OCI-LY1 (cell line): ENCODE results near the gene BCCIP.

ENCODE experiments used
- H2AFZ ChIP-seq: fragments of 200-600 bp; sonication (generic), shearing (Covaris generic); 2 replicates; pipeline ENCODE4 v1.6.0; 2014; ENCODE audit warnings: antibody characterized with exemption, mild to moderate bottlenecking, low read length
- H3F3A ChIP-seq: fragments of 200-600 bp; sonication (generic), shearing (Covaris generic); 2 replicates; pipeline ENCODE4 v1.6.0; 2014; ENCODE audit warnings: mild to moderate bottlenecking, antibody characterized with exemption, low read length, moderate library complexity; ENCODE audit not compliant: insufficient read depth
- H3K27ac ChIP-seq: fragments of 200-600 bp; sonication (generic); 2 replicates; pipeline ENCODE4 v1.5.1; 2014; ENCODE audit warnings: low read length, mixed run types, mild to moderate bottlenecking, low read depth; ENCODE audit not compliant: poor library complexity, severe bottlenecking
- H3K27me3 ChIP-seq: fragments of 200-600 bp; sonication (generic); 2 replicates; pipeline ENCODE4 v1.6.0; 2014; ENCODE audit warnings: antibody characterized with exemption, mild to moderate bottlenecking, low read length, moderate library complexity; ENCODE audit not compliant: insufficient read depth
- H3K36me3 ChIP-seq: fragments of 200-600 bp; sonication (generic); 2 replicates; pipeline ENCODE4 v1.6.1; 2014; ENCODE audit warnings: mild to moderate bottlenecking, antibody characterized with exemption, low read length, moderate library complexity, mixed read lengths; ENCODE audit not compliant: insufficient read depth
- H3K4me1 ChIP-seq: fragments of 200-600 bp; sonication (generic); 2 replicates; pipeline ENCODE4 v1.5.1; 2014; ENCODE audit warnings: mild to moderate bottlenecking, low read length, moderate library complexity; ENCODE audit not compliant: insufficient read depth, severe bottlenecking
- H3K4me2 ChIP-seq: fragments of 200-600 bp; sonication (generic), shearing (Covaris generic); 2 replicates; pipeline ENCODE4 v1.6.1; 2014; ENCODE audit warnings: low read length
- H3K4me3 ChIP-seq: fragments of 200-600 bp; sonication (generic); 2 replicates; pipeline ENCODE4 v1.5.1; 2014; ENCODE audit warnings: low read length, low read depth, mild to moderate bottlenecking, mixed read lengths; ENCODE audit not compliant: poor library complexity, severe bottlenecking
- H3K79me2 ChIP-seq: fragments of 200-600 bp; shearing (Covaris generic); 2 replicates; pipeline ENCODE4 v1.6.1; 2016; ENCODE audit warnings: mixed run types, low read length, mixed read lengths; ENCODE audit not compliant: insufficient read depth
- H3K9ac ChIP-seq: fragments of 200-600 bp; sonication (generic), shearing (Covaris generic); 2 replicates; pipeline ENCODE4 v1.6.1; 2014; ENCODE audit warnings: mild to moderate bottlenecking, low read length, mixed read lengths
- H3K9me2 ChIP-seq: fragments of 200-600 bp; sonication (generic), shearing (Covaris generic); 2 replicates; pipeline ENCODE4 v1.6.1; 2014; ENCODE audit warnings: low read depth, mild to moderate bottlenecking, low read length, mixed read lengths
- H3K9me3 ChIP-seq: fragments of 200-600 bp; shearing (Covaris generic); 2 replicates; pipeline ENCODE4 v1.6.1; 2014; ENCODE audit warnings: low read length, mixed read lengths
- H4K20me1 ChIP-seq: fragments of 200-600 bp; sonication (generic), shearing (Covaris generic); 2 replicates; pipeline ENCODE4 v1.6.0; 2016; ENCODE audit warnings: mild to moderate bottlenecking, low read length; ENCODE audit not compliant: insufficient read depth
- EZH2 ChIP-seq: fragments of 200-600 bp; sonication (generic), shearing (Covaris generic); IDR thresholded peaks from 2 replicates; pipeline ENCODE4 v1.8.0; 2017; ENCODE audit warnings: borderline replicate concordance, mixed run types, mild to moderate bottlenecking, antibody characterized with exemption, low read length, moderate library complexity, mixed read lengths
- TF ChIP-seq, protein P1 (sequence below): fragments of 200-600 bp; sonication (generic), shearing (Covaris generic); IDR thresholded peaks from 2 replicates; pipeline ENCODE4 v1.5.1; 2017; ENCODE audit warnings: mild to moderate bottlenecking, antibody characterized with exemption, low read length, moderate library complexity, mixed read lengths

BCCIP gene

DNA sequence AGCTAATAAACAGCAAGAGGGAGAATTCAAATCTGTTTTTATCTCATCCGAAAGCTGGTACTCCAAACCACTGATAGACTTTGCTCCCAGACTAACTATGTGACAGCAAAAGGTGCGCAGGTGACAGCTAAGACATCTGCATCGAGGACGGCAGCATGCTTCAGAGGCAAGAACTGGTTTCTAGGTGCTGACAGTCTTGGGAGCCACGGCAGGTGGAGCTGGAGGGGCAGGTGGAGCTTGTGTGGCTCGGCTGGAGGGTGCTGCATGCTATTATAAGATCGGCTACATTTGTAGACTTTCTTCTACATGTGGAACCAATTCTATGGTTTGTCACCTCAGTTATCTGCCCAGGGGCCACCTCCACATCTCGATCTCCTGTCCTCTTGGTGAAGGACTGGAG is 25.9 kb upstream of the BCCIP start:
- no peak overlapping the region for H3K9ac ChIP-seq
- H3K9me3 ChIP-seq = no peaks in the 10 kb centered on the region
- H3K9me2 ChIP-seq = no peaks in the 10 kb centered on the region
- peaks cover 33% of the 10 kb centered on the region for H3K36me3 ChIP-seq
- no peaks in the 10 kb centered on the region for H3K27me3 ChIP-seq
- H3K79me2 ChIP-seq = no peaks in the 10 kb centered on the region
- no peaks in the 10 kb centered on the region for H3K4me1 ChIP-seq
- H3K27ac ChIP-seq = no peak overlapping the region
- no peak for TF ChIP-seq EZH2
- TF ChIP-seq, protein P1, sequence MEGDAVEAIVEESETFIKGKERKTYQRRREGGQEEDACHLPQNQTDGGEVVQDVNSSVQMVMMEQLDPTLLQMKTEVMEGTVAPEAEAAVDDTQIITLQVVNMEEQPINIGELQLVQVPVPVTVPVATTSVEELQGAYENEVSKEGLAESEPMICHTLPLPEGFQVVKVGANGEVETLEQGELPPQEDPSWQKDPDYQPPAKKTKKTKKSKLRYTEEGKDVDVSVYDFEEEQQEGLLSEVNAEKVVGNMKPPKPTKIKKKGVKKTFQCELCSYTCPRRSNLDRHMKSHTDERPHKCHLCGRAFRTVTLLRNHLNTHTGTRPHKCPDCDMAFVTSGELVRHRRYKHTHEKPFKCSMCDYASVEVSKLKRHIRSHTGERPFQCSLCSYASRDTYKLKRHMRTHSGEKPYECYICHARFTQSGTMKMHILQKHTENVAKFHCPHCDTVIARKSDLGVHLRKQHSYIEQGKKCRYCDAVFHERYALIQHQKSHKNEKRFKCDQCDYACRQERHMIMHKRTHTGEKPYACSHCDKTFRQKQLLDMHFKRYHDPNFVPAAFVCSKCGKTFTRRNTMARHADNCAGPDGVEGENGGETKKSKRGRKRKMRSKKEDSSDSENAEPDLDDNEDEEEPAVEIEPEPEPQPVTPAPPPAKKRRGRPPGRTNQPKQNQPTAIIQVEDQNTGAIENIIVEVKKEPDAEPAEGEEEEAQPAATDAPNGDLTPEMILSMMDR = no peak
- no peaks in the 10 kb centered on the region for H4K20me1 ChIP-seq
- H3F3A ChIP-seq = no peaks in the 10 kb centered on the region
- H2AFZ ChIP-seq = no peak overlapping the region
- H3K4me3 ChIP-seq = no peak overlapping the region
- H3K4me2 ChIP-seq = no peak overlapping the region

DNA sequence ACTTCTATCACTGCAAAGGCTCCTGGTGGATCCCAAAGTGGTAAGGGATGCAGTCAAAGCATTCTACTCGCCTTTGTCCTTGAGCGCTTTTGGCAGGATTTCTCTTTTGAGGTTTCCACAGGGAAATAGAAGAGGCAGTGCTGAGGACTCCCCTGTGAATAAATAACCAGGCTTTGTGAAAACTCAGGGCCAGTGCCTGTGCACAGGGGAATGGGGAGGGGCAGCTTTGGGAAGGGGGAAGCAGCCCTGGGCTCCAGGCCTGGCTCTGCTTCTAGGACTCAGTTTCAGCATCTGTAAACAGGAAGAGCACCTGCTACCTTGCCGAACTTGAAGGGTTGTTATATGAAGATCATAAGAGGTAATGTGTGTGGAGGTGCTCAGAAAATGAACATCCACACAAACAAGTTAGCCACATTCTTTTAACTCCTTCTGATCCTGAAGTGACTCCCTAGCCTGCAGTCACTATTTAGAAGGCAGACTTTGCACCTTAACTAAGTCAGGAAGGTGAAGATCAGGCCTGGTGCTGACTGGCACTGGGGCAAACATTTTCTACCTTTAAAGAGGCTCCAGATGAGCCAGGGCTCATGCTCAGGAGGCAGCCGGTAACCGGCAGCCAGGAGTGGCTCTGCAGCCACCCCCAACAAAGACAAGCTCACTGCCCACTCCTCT is 25.2 kb upstream of the BCCIP start:
- H3K27ac ChIP-seq = no peak overlapping the region
- H2AFZ ChIP-seq = no peak overlapping the region
- no peak for TF ChIP-seq EZH2
- TF ChIP-seq, protein P1 = no peak
- H4K20me1 ChIP-seq = no peaks in the 10 kb centered on the region
- H3K79me2 ChIP-seq = no peaks in the 10 kb centered on the region
- H3K36me3 ChIP-seq = peaks cover 33% of the 10 kb centered on the region
- no peak overlapping the region for H3K4me2 ChIP-seq
- no peaks in the 10 kb centered on the region for H3K9me2 ChIP-seq
- H3F3A ChIP-seq = no peaks in the 10 kb centered on the region
- no peaks in the 10 kb centered on the region for H3K9me3 ChIP-seq
- H3K27me3 ChIP-seq = no peaks in the 10 kb centered on the region
- no peaks in the 10 kb centered on the region for H3K4me1 ChIP-seq
- no peak overlapping the region for H3K9ac ChIP-seq
- H3K4me3 ChIP-seq = no peak overlapping the region

DNA sequence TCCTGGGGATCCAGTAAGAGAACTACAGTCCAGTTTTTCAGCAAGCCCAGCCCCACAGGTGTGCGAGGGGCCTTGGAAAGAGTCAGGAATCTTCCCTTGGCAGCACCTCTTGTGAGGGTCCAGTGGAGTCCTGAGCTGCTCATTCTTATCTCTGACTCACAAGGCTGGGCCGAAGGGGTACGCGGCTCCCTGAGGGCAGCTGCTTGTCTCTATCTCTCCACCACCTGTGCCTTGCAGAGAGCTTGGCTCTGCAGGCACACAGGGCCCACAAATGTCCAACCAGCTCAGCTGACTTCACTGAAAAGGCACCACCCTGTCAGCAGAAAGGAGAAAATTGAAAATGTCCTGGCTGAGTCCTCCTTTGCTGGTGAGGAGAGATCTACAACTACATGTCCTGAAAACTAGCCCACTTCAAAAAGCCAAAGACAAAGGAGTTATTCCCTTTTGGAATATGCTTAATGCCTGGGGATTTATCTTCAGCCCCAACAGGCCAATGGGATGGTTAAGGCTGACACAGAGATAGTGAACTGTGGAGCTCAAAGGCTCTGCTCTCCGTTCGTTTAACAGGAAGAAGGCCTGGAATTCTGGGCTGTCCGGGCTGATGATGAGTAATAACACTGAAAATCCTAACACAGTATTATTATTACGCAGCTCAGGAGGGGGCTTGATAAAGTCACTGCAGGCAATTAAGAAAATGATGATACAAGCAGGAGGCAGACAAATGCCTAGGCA is 23.7 kb upstream of the BCCIP start:
- Histone ChIP-seq H3K27ac (no peak overlapping the region), H3K4me2 (no peak overlapping the region), H3K9ac (no peak overlapping the region), H3K4me1 (no peaks in the 10 kb centered on the region), H3K9me2 (no peaks in the 10 kb centered on the region), H4K20me1 (no peaks in the 10 kb centered on the region), H3K79me2 (no peaks in the 10 kb centered on the region), H3F3A (no peaks in the 10 kb centered on the region), H3K4me3 (no peak overlapping the region), H3K36me3 (peaks cover 33% of the 10 kb centered on the region), H3K9me3 (no peaks in the 10 kb centered on the region), H2AFZ (no peak overlapping the region), H3K27me3 (no peaks in the 10 kb centered on the region)
- no peak for TF ChIP-seq EZH2
- TF ChIP-seq, protein P1 = no peak
